Measurements from ENCODE around the gene RNF44. TPM values are rescaled to one million over a fixed set of nuclear protein-coding genes. Genes with fewer than 3 reads are reported as not detected.

RNF44 gene
- total and polyA plus RNA-seq, 2 experiments from 2014 or later, result 13.0 to 17.4 TPM

DNA sequence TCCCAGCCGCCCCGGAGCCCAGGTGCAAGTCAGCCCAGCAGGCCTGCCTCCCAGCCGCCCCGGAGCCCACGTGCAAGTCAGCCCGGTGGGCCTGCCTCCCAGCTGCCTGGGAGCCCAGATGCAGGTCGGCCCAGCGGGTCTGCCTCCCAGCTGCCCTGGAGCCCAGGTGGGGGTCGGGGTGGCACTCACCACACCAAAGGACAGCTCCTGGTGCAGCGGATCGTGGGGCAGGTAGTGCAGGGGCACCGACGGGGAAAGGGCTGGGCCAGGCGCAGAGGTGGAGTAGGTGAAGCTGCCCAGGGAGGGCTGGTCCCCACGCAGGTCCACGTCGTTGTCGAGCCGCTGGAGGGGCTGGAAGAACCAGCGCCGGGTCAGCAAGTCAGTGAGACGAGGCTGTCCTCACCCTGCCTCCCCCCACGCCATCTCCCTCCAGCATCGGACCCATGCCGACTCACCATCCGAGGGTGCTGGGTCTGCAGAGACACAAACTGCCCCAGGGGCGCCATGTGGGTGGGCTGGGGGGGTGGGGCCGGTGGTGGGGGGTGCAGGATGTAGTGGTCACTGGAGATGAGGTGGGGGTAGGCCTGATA lies 6.7 kb downstream of the RNF44 start:
- Histone ChIP-seq H3K4me2 (no peak overlapping the region), H3K36me3 (replicated peaks; ENCODE audit: insufficient read depth, low read depth) (no peaks in the 10 kb centered on the region), H3K79me2 (peaks cover 42% of the 10 kb centered on the region), H4K20me1 (ENCODE audit: insufficient read depth, poor library complexity, severe bottlenecking) (peaks cover 42% of the 10 kb centered on the region), H3K27me3 (no peaks in the 10 kb centered on the region), H3K4me3 (no peak overlapping the region), H3K9me3 (ENCODE audit: low read depth) (no peaks in the 10 kb centered on the region), H3K27ac (no peak overlapping the region), H3K9me2 (replicated peaks; ENCODE audit: insufficient read depth) (no peaks in the 10 kb centered on the region), H2AFZ (no peak overlapping the region), H3K4me1 (ENCODE audit: insufficient read depth) (peaks cover 32% of the 10 kb centered on the region)
- TF ChIP-seq EZH2phosphoT487 (IDR thresholded peaks at IDR 0.05; ENCODE audit: low read depth, severe bottlenecking, unreplicated experiment) (no peak), EZH2 (IDR thresholded peaks at IDR 0.05; ENCODE audit: borderline replicate concordance) (no peak)
- TF ChIP-seq, protein P1, sequence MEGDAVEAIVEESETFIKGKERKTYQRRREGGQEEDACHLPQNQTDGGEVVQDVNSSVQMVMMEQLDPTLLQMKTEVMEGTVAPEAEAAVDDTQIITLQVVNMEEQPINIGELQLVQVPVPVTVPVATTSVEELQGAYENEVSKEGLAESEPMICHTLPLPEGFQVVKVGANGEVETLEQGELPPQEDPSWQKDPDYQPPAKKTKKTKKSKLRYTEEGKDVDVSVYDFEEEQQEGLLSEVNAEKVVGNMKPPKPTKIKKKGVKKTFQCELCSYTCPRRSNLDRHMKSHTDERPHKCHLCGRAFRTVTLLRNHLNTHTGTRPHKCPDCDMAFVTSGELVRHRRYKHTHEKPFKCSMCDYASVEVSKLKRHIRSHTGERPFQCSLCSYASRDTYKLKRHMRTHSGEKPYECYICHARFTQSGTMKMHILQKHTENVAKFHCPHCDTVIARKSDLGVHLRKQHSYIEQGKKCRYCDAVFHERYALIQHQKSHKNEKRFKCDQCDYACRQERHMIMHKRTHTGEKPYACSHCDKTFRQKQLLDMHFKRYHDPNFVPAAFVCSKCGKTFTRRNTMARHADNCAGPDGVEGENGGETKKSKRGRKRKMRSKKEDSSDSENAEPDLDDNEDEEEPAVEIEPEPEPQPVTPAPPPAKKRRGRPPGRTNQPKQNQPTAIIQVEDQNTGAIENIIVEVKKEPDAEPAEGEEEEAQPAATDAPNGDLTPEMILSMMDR (IDR thresholded peaks at IDR 0.05; ENCODE audit: poor library complexity), result no peak
- WGBS (ENCODE audit: low lambda C conversion rate, missing lambda C conversion rate), result 92% methylated on average over 23 of the region's 28 CpGs
- DNase-seq (ENCODE audit: low spot score), result no peak

DNA sequence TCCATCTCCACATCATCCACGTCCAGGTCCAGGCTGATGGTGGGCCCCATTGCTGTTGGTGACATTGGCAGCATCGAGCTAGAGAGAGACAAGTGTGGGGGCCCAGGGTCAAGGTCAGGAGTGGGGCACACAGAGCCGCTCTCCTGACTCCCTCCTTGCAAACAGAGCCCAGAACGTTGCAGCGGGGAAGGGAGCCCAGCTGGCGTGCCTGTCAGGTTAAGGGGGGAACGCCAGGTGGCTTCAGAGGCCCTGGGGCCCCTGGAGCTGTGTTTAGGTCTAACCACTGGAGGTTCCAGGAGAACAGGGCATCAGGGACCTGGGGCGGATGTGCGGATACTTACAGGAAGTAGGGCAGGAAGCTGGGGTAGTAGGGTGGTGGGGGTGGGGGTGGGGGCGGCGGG lies 7.5 kb downstream of the RNF44 start:
- Histone ChIP-seq H3K27ac (no peak overlapping the region), H2AFZ (no peak overlapping the region), H3K9me3 (ENCODE audit: low read depth) (no peaks in the 10 kb centered on the region), H3K4me1 (ENCODE audit: insufficient read depth) (peaks cover 25% of the 10 kb centered on the region), H3K79me2 (peaks cover 35% of the 10 kb centered on the region), H3K27me3 (no peaks in the 10 kb centered on the region), H4K20me1 (ENCODE audit: insufficient read depth, poor library complexity, severe bottlenecking) (peaks cover 34% of the 10 kb centered on the region), H3K9me2 (replicated peaks; ENCODE audit: insufficient read depth) (no peaks in the 10 kb centered on the region), H3K36me3 (replicated peaks; ENCODE audit: insufficient read depth, low read depth) (no peaks in the 10 kb centered on the region), H3K4me3 (no peak overlapping the region), H3K4me2 (no peak overlapping the region)
- 96% methylated on average over 9 of the region's 11 CpGs for WGBS (ENCODE audit: low lambda C conversion rate, missing lambda C conversion rate)
- no peak for DNase-seq (ENCODE audit: low spot score)
- TF ChIP-seq EZH2phosphoT487 (IDR thresholded peaks at IDR 0.05; ENCODE audit: low read depth, severe bottlenecking, unreplicated experiment) (no peak), EZH2 (IDR thresholded peaks at IDR 0.05; ENCODE audit: borderline replicate concordance) (no peak)
- TF ChIP-seq, protein P1 (IDR thresholded peaks at IDR 0.05; ENCODE audit: poor library complexity), result no peak

GRCh38 chr5:176529116-176529740 lies 8.0 kb downstream of the RNF44 start:
- Histone ChIP-seq H4K20me1 (ENCODE audit: insufficient read depth, poor library complexity, severe bottlenecking) (peaks cover 29% of the 10 kb centered on the region), H3K9me3 (ENCODE audit: low read depth) (no peaks in the 10 kb centered on the region), H3K36me3 (replicated peaks; ENCODE audit: insufficient read depth, low read depth) (no peaks in the 10 kb centered on the region), H3K27ac (no peak overlapping the region), H3K4me3 (no peak overlapping the region), H3K79me2 (peaks cover 30% of the 10 kb centered on the region), H3K4me1 (ENCODE audit: insufficient read depth) (peaks cover 20% of the 10 kb centered on the region), H3K27me3 (no peaks in the 10 kb centered on the region), H3K4me2 (no peak overlapping the region), H3K9me2 (replicated peaks; ENCODE audit: insufficient read depth) (no peaks in the 10 kb centered on the region), H2AFZ (no peak overlapping the region)
- TF ChIP-seq EZH2phosphoT487 (IDR thresholded peaks at IDR 0.05; ENCODE audit: low read depth, severe bottlenecking, unreplicated experiment) (no peak), EZH2 (IDR thresholded peaks at IDR 0.05; ENCODE audit: borderline replicate concordance) (no peak)
- no peak for DNase-seq (ENCODE audit: low spot score)
- WGBS (ENCODE audit: low lambda C conversion rate, missing lambda C conversion rate), result 96% methylated on average over 26 of the region's 26 CpGs

GRCh38 chr5:176528761-176529115 lies 8.5 kb downstream of the RNF44 start:
- H3K4me2 ChIP-seq, result no peak overlapping the region
- H3K27ac ChIP-seq, result no peak overlapping the region
- H2AFZ ChIP-seq, result no peak overlapping the region
- H4K20me1 ChIP-seq (ENCODE audit: insufficient read depth, poor library complexity, severe bottlenecking), result peaks cover 24% of the 10 kb centered on the region
- no peaks in the 10 kb centered on the region for H3K9me2 ChIP-seq (replicated peaks; ENCODE audit: insufficient read depth)
- TF ChIP-seq EZH2 (IDR thresholded peaks at IDR 0.05; ENCODE audit: borderline replicate concordance) (no peak), EZH2phosphoT487 (IDR thresholded peaks at IDR 0.05; ENCODE audit: low read depth, severe bottlenecking, unreplicated experiment) (no peak)
- TF ChIP-seq, protein P1 (IDR thresholded peaks at IDR 0.05; ENCODE audit: poor library complexity), result no peak
- H3K4me1 ChIP-seq (ENCODE audit: insufficient read depth), result peaks cover 15% of the 10 kb centered on the region
- no peaks in the 10 kb centered on the region for H3K27me3 ChIP-seq
- no peaks in the 10 kb centered on the region for H3K36me3 ChIP-seq (replicated peaks; ENCODE audit: insufficient read depth, low read depth)
- WGBS (ENCODE audit: low lambda C conversion rate, missing lambda C conversion rate), result 93% methylated on average over 14 of the region's 17 CpGs
- H3K4me3 ChIP-seq, result no peak overlapping the region
- peaks cover 25% of the 10 kb centered on the region for H3K79me2 ChIP-seq
- no peaks in the 10 kb centered on the region for H3K9me3 ChIP-seq (ENCODE audit: low read depth)
- no peak for DNase-seq (ENCODE audit: low spot score)

Measured in hepatocyte (in vitro differentiated cells).